ENCODE data around the gene RAD51D. TPM values are rescaled to one million over a fixed set of nuclear protein-coding genes. Genes with fewer than 3 reads are reported as not detected.

The RAD51D gene
- total RNA-seq, 2 donors from 2014 or later: 2.0 to 4.5 TPM

DNA sequence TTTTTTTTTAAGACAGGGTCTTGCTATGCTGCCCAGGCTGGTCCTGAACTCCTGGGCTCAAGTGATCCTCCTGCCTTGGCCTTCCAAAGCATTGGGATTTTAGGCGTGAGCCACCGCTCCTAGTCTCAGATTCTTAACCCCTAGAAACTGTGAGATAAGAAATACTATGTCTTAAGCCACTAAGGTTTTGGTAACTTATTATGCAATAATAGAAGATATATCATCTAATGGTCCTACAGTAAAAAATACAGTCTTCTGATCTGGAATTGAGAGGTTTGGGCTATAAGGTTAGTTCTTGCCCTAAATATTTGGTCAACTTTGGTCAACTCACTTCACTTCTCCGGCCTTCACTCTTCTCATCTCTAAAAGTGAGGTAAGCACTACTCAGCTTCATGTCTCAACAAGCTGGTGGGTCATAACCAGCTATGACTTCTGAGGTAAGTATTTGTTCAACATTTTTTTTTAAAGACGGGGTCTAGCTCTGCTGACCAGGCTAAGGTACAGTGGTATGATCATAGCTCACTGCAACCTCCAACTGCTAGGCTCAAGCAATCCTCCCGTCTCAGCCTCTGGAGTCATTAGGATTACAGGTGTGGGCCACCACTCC lies 14.7 kb downstream of the RAD51D start:
- Histone ChIP-seq H3K4me1 (no peaks in the 10 kb centered on the region), H3K9me3 (no peaks in the 10 kb centered on the region), H3K4me3 (no peak overlapping the region), H3K27ac (no peak overlapping the region), H3K27me3 (no peaks in the 10 kb centered on the region), H3K36me3 (peaks cover 41% of the 10 kb centered on the region)
- TF ChIP-seq, protein P1, sequence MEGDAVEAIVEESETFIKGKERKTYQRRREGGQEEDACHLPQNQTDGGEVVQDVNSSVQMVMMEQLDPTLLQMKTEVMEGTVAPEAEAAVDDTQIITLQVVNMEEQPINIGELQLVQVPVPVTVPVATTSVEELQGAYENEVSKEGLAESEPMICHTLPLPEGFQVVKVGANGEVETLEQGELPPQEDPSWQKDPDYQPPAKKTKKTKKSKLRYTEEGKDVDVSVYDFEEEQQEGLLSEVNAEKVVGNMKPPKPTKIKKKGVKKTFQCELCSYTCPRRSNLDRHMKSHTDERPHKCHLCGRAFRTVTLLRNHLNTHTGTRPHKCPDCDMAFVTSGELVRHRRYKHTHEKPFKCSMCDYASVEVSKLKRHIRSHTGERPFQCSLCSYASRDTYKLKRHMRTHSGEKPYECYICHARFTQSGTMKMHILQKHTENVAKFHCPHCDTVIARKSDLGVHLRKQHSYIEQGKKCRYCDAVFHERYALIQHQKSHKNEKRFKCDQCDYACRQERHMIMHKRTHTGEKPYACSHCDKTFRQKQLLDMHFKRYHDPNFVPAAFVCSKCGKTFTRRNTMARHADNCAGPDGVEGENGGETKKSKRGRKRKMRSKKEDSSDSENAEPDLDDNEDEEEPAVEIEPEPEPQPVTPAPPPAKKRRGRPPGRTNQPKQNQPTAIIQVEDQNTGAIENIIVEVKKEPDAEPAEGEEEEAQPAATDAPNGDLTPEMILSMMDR (IDR thresholded peaks at IDR 0.05): no peak
- no peak for DNase-seq (ENCODE audit: low spot score)

DNA sequence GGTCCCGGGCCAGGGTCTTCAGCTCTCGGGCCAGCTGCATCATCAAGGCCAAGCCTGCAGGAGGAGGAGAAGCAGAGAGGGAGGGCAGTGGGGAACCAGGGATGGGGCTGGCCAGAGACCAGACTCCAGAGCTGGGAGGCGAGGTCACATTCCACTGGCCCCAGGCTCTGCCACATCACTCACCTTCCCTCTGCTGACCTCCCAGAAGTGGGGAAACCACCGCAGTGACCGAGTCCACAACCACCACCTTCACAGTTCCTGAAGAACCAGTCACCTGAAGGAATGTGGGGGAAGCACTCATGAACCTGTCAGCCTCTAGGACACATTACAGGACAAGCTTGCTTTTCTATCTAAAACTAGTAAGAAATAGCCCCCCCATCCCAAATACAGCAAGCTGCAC lies 16.4 kb downstream of the RAD51D start:
- TF ChIP-seq, protein P1 (IDR thresholded peaks at IDR 0.05): no peak
- no peaks in the 10 kb centered on the region for H3K27me3 ChIP-seq
- no peak overlapping the region for H3K27ac ChIP-seq
- H3K4me1 ChIP-seq: no peaks in the 10 kb centered on the region
- no peak overlapping the region for H3K4me3 ChIP-seq
- no peaks in the 10 kb centered on the region for H3K9me3 ChIP-seq
- H3K36me3 ChIP-seq: peaks cover 41% of the 10 kb centered on the region
- no peak for DNase-seq (ENCODE audit: low spot score)

- H3K27me3 ChIP-seq: no peaks in the 10 kb centered on the region
- H3K27ac ChIP-seq: no peak overlapping the region
- TF ChIP-seq, protein P1 (IDR thresholded peaks at IDR 0.05): no peak
- DNase-seq (ENCODE audit: low spot score): no peak
- no peaks in the 10 kb centered on the region for H3K9me3 ChIP-seq
- H3K36me3 ChIP-seq: peaks cover 40% of the 10 kb centered on the region
- H3K4me1 ChIP-seq: no peaks in the 10 kb centered on the region
- no peak overlapping the region for H3K4me3 ChIP-seq
Observed at GRCh38 chr17:35101725-35102124, 17.9 kb downstream of the RAD51D start.

- no peak overlapping the region for H3K27ac ChIP-seq
- H3K9me3 ChIP-seq: no peaks in the 10 kb centered on the region
- peaks cover 33% of the 10 kb centered on the region for H3K36me3 ChIP-seq
- TF ChIP-seq, protein P1 (IDR thresholded peaks at IDR 0.05): no peak
- H3K27me3 ChIP-seq: no peaks in the 10 kb centered on the region
- H3K4me3 ChIP-seq: no peak overlapping the region
- no peaks in the 10 kb centered on the region for H3K4me1 ChIP-seq
- no peak for DNase-seq (ENCODE audit: low spot score)
Observed at GRCh38 chr17:35101036-35101435, 18.6 kb downstream of the RAD51D start.

DNA sequence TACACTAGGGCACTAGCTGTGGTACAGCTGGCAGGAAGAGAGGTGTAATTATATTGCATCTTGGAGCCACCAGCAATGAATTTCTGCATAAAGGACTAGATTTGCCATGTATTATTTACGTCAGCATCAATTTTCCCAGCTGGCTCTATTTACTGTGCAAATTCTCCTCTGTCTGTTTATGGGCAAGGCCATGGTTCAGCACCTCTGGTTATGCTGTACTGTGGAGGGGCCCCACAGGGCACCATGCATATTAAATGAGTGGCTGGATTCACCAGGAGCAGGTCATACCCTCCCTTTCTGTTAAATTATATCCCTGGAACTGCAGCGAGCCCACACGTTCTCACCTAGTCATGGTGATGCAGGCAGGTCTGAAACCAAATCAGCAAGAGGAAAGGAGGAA lies 19.8 kb downstream of the RAD51D start:
- no peak overlapping the region for H3K27ac ChIP-seq
- DNase-seq (ENCODE audit: low spot score): no peak
- no peaks in the 10 kb centered on the region for H3K9me3 ChIP-seq
- H3K4me1 ChIP-seq: no peaks in the 10 kb centered on the region
- TF ChIP-seq, protein P1 (IDR thresholded peaks at IDR 0.05): no peak
- peaks cover 27% of the 10 kb centered on the region for H3K36me3 ChIP-seq
- no peak overlapping the region for H3K4me3 ChIP-seq
- H3K27me3 ChIP-seq: no peaks in the 10 kb centered on the region

DNA sequence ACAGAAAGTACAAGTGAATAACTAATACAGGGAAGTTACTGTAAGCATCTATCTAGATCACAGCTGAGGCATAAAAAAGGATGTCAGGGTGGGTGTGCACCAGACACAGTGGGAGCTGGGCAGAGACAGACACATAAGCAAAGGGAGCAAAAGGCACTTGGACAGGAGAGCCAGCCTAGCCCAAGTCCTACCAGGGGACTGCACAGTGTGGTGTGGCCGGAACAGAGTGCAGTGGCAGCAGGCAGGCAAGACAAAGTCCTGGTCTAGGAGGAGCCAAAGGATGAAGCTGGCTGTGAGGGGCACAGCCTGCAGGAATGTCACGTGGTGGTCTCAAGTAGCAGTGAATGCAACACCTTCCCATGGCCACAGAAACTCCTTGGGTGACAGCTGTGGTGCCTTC lies 21.9 kb downstream of the RAD51D start:
- Histone ChIP-seq H3K9me3 (no peaks in the 10 kb centered on the region), H3K27me3 (no peaks in the 10 kb centered on the region), H3K4me1 (no peaks in the 10 kb centered on the region), H3K27ac (no peak overlapping the region), H3K36me3 (peaks cover 20% of the 10 kb centered on the region), H3K4me3 (no peak overlapping the region)
- no peak for DNase-seq (ENCODE audit: low spot score)
- TF ChIP-seq, protein P1 (IDR thresholded peaks at IDR 0.05): no peak
